ENCODE data around the gene NUAK2. TPM values are rescaled to one million over a fixed set of nuclear protein-coding genes. Genes with fewer than 3 reads are reported as not detected.

NUAK2 gene
- total RNA-seq, 1 donor from 2014 or later = 0.74 TPM

GRCh38 chr1:205339197-205339702 lies 17.7 kb upstream of the NUAK2 start:
- H3K27me3 ChIP-seq (ENCODE audit: low read depth) = peaks cover 40% of the 10 kb centered on the region
- TF ChIP-seq CTCF (IDR thresholded peaks at IDR 0.05; ENCODE audit: borderline replicate concordance) = no peak
- intact Hi-C loops (cut with micrococcal nuclease) = no loop called here
- no peak overlapping the region for H3K4me3 ChIP-seq
- H3K9me3 ChIP-seq (replicated peaks) = no peaks in the 10 kb centered on the region
- no peak for DNase-seq
- no peaks in the 10 kb centered on the region for H3K36me3 ChIP-seq
- peaks cover 11% of the 10 kb centered on the region for H3K4me1 ChIP-seq
- no peak overlapping the region for H3K27ac ChIP-seq (replicated peaks)

GRCh38 chr1:205338011-205338410 lies 16.5 kb upstream of the NUAK2 start:
- no peaks in the 10 kb centered on the region for H3K36me3 ChIP-seq
- H3K4me3 ChIP-seq = no peak overlapping the region
- H3K27ac ChIP-seq (replicated peaks) = no peak overlapping the region
- peaks cover 27% of the 10 kb centered on the region for H3K27me3 ChIP-seq (ENCODE audit: low read depth)
- TF ChIP-seq CTCF (IDR thresholded peaks at IDR 0.05; ENCODE audit: borderline replicate concordance) = no peak
- DNase-seq = no peak
- intact Hi-C loops (cut with micrococcal nuclease) = no loop called here
- no peaks in the 10 kb centered on the region for H3K9me3 ChIP-seq (replicated peaks)
- H3K4me1 ChIP-seq = no peaks in the 10 kb centered on the region

- no peaks in the 10 kb centered on the region for H3K9me3 ChIP-seq (replicated peaks)
- no peaks in the 10 kb centered on the region for H3K36me3 ChIP-seq
- TF ChIP-seq CTCF (IDR thresholded peaks at IDR 0.05; ENCODE audit: borderline replicate concordance) = no peak
- H3K27me3 ChIP-seq (ENCODE audit: low read depth) = peaks cover 22% of the 10 kb centered on the region
- intact Hi-C loops (cut with micrococcal nuclease) = no loop called here
- no peak overlapping the region for H3K27ac ChIP-seq (replicated peaks)
- no peak overlapping the region for H3K4me3 ChIP-seq
- no peaks in the 10 kb centered on the region for H3K4me1 ChIP-seq
- DNase-seq = no peak
These were observed 15.9 kb upstream of the NUAK2 start for GRCh38 chr1:205337481-205337880.

- peak; percentile 87 for TF ChIP-seq CTCF (IDR thresholded peaks at IDR 0.05; ENCODE audit: borderline replicate concordance)
- no peaks in the 10 kb centered on the region for H3K36me3 ChIP-seq
- peak; percentile 63 for DNase-seq
- peaks cover 18% of the 10 kb centered on the region for H3K27me3 ChIP-seq (ENCODE audit: low read depth)
- intact Hi-C loops (cut with micrococcal nuclease) = no loop called here
- no peak overlapping the region for H3K27ac ChIP-seq (replicated peaks)
- no peak overlapping the region for H3K4me3 ChIP-seq
- H3K9me3 ChIP-seq (replicated peaks) = no peaks in the 10 kb centered on the region
- no peaks in the 10 kb centered on the region for H3K4me1 ChIP-seq
These were observed 14.1 kb upstream of the NUAK2 start for GRCh38 chr1:205335692-205336091.

- H3K36me3 ChIP-seq = no peaks in the 10 kb centered on the region
- TF ChIP-seq CTCF (IDR thresholded peaks at IDR 0.05; ENCODE audit: borderline replicate concordance) = no peak
- no peak overlapping the region for H3K4me3 ChIP-seq
- DNase-seq = no peak
- H3K27me3 ChIP-seq (ENCODE audit: low read depth) = peaks cover 18% of the 10 kb centered on the region
- H3K4me1 ChIP-seq = peaks cover 11% of the 10 kb centered on the region
- no peaks in the 10 kb centered on the region for H3K9me3 ChIP-seq (replicated peaks)
- no peak overlapping the region for H3K27ac ChIP-seq (replicated peaks)
- intact Hi-C loops (cut with micrococcal nuclease) = no loop called here
These were observed 10.7 kb upstream of the NUAK2 start for GRCh38 chr1:205332015-205332791.

All from left ventricle myocardium inferior (tissue), 1 donor.